Small intestine (tissue), 7 donors: ENCODE measurements around the gene RNF215. TPM values are rescaled to one million over a fixed set of nuclear protein-coding genes. Genes with fewer than 3 reads are reported as not detected.
"Not testable (repeated sequence)": the region's sequence is repeated elsewhere in the genome, so short reads cannot be mapped to it uniquely, and the experiment has no call there.

ENCODE experiments used
- DNase-seq, 2 donors: peaks; one replicate each; pipeline versions ENCODE4 v3.0.0 to v3.0.0-alpha.2; 2013
- FAIRE-seq: peaks from 2 replicates; lab custom pipeline; 2012; peaks lifted over from hg19 to GRCh38; lab: Jason Lieb, UNC
- H3K27ac ChIP-seq, 3 donors: one replicate each; pipeline ENCODE4 v1.5.1; 2013; ENCODE audit warnings: low read length in 2 of 3, mild to moderate bottlenecking in 2 of 3, control low read depth in 1 of 3, inconsistent platforms in 1 of 3, low read depth in 1 of 3, moderate library complexity in 1 of 3
- H3K27me3 ChIP-seq, 3 donors: one replicate each; pipeline ENCODE4 v1.6.1; 2013; ENCODE audit warnings: low read length in 3 of 3, inconsistent platforms in 1 of 3; ENCODE audit not compliant: control insufficient read depth in 3 of 3, insufficient read depth in 3 of 3
- H3K36me3 ChIP-seq, 3 donors: one replicate each; pipeline ENCODE4 v1.6.1; 2013; ENCODE audit warnings: low read length in 3 of 3, inconsistent platforms in 1 of 3, low read depth in 1 of 3, mild to moderate bottlenecking in 1 of 3, moderate library complexity in 1 of 3; ENCODE audit not compliant: control insufficient read depth in 3 of 3, insufficient read depth in 2 of 3
- H3K4me1 ChIP-seq, 3 donors: one replicate each; pipeline ENCODE4 v1.6.1; 2013; ENCODE audit warnings: low read length in 2 of 3, inconsistent platforms in 1 of 3, low read depth in 1 of 3, mild to moderate bottlenecking in 1 of 3, moderate library complexity in 1 of 3; ENCODE audit not compliant: control insufficient read depth in 3 of 3, insufficient read depth in 2 of 3
- H3K4me3 ChIP-seq, 3 donors: one replicate each; pipeline ENCODE4 v1.5.1; 2013; ENCODE audit warnings: low read length in 3 of 3, control low read depth in 1 of 3, inconsistent platforms in 1 of 3, low read depth in 1 of 3, mild to moderate bottlenecking in 1 of 3, moderate library complexity in 1 of 3
- H3K9me3 ChIP-seq, 2 donors: one replicate each; pipeline ENCODE4 v1.6.1; 2013; ENCODE audit warnings: low read depth in 1 of 2, low read length in 1 of 2; ENCODE audit not compliant: control insufficient read depth in 2 of 2, insufficient read depth in 1 of 2
- WGBS, 3 donors: extraction: QIAGEN DNeasy Blood & Tissue Kit; methylation state at CpG; one replicate each; pipeline ENCODE4 v1.1.7; 2013; 5-methylcytosine and 5-hydroxymethylcytosine counted together
- polyA plus RNA-seq, 4 donors: library from polyadenylated mRNA; stranded (reverse) in 3 of 4; unstranded in 1 of 4; fragments of 200-250 nt in 3 of 4; fragments of 120-200 nt in 1 of 4; gene quantifications; one replicate each; pipeline versions ENCODE4 v1.2.1 to v1.2.3, GENCODE V29; 2013
- donor health status: healthy with polysubstance abuse.
- donor health status: control.
- donor health status: control.
- donor health status: Bipolar disorder and iron deficiency.
- donor health status: healthy.

Gene RNF215
- polyA plus RNA-seq, 4 donors, result 3.8 to 12.1 (median 10.3) TPM

DNA sequence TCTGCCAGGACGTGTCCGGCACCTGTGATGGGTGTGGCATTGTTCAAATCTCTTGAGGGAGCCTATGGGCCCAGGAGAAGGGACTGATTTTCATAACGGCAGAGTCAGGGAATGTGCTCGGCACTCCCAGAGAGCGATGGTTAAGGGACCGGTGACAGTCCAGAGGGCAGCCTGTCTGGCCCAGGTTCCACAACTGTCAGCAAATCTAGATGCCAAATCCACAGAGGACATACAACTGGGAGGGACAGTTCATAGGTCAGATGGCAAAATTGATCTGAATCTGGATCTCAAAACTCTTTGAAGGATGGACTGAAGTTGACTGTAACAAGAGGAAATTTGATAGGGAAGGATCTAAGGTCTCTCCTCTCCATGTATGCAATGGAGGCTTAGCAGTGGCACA, 17.1 kb upstream of the RNF215 start:
- H3K27ac ChIP-seq, result peak overlapping the region in 1 of 3 donors; percentile 23
- DNase-seq, result peak in 1 of 2 donors; percentile 84
- 18 to 74% (median 50%) methylated on average over 6 of the region's 6 CpGs for WGBS, 3 donors
- no peaks in the 10 kb centered on the region for H3K9me3 ChIP-seq
- peaks cover 4 to 76% (median 18%) of the 10 kb centered on the region in 3 donors for H3K36me3 ChIP-seq
- H3K4me1 ChIP-seq, result peaks cover 0 to 15% (median 8%) of the 10 kb centered on the region in 3 donors
- H3K27me3 ChIP-seq, result no peaks in the 10 kb centered on the region
- no peak overlapping the region for H3K4me3 ChIP-seq
- no peak for FAIRE-seq

DNA sequence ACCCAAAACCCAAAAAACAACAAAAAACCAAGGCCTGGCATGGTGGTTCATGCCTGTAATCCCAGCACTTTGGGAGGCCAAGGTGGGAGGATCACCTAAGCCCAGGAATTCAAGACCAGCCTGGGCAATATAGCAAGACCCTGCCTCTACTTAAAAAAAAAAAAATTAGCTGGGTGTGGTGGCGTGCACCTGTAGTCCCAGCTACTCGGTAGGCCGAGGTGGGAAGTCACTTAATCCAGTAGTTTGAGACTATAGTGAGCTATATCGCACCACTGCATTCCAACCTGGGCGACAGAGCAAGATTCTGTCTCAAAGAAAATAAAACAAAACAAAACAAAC, 15.5 kb upstream of the RNF215 start:
- H3K9me3 ChIP-seq, H3K4me3 ChIP-seq, DNase-seq, H3K27me3 ChIP-seq, FAIRE-seq: not testable (repeated sequence)
- H3K4me1 ChIP-seq, result peaks cover 4 to 27% (median 8%) of the 10 kb centered on the region in 3 donors
- 92 to 94% (median 94%) methylated on average over 5 of the region's 5 CpGs for WGBS, 3 donors
- H3K36me3 ChIP-seq, result peaks cover 4 to 66% (median 15%) of the 10 kb centered on the region in 3 donors
- H3K27ac ChIP-seq, result peak overlapping the region in 1 of 3 donors; percentile 12

DNA sequence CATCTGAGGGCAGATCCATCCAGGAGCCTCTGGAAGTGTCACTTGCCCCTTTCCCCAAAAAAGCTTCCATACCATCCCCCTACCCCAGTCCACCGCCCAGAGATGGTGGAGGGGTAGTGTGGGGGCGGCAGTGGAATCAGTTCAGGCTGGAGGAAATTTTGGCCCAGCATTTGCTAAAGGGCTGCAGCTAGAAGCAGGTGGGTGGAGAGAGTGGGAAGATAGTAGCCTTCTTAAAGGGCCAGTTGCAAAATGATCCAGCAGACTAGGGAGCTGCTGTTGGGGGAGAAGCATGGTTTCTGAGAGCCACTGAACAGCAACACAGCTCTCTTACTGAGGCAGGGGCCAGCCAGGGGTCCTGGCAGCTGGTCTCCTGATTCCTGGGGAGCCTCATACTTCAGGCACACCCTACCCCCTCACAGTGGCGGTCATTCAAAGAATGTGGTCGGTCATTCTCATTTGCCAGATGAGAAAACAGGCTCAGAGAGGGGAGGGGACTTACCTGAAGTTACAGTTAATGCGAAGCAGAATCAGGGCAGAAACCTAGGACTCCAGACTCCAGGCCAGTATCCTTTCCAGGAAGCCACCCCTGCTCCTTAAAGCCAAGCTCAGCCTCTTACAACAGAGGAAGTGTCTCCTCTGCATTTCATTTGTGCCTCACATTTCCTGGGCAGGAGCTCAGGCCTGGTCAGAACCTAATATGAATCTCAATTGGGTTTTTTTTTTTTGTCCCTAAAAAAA, 15.0 kb upstream of the RNF215 start:
- 70 to 73% (median 73%) methylated on average over 5 of the region's 5 CpGs for WGBS, 3 donors
- no peak for FAIRE-seq
- peak overlapping the region in 1 of 3 donors; percentile 12 for H3K27ac ChIP-seq

DNA sequence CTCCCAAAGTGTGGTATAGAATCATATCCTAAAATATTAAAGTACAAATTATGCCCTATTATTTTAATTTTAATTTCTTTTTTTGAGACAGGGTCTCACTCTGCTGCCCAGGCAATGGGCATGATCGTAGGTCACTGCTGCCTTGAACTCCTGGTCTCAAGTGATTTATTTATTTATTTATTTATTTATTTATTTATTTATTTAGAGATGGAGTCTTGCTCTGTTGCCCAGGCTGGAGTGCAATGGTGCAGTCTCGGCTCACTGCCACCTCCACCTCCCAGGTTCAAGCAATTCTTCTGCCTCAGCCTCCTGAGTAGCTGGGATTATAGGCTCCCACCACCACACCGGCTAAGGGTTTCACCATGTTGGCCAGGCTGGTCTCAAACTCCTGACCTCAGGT, 13.8 kb upstream of the RNF215 start:
- H3K4me1 ChIP-seq, result peaks cover 4 to 31% (median 8%) of the 10 kb centered on the region in 3 donors
- H3K27me3 ChIP-seq, H3K4me3 ChIP-seq, FAIRE-seq, DNase-seq, H3K9me3 ChIP-seq, H3K27ac ChIP-seq: not testable (repeated sequence)
- H3K36me3 ChIP-seq, result peaks cover 2 to 49% (median 8%) of the 10 kb centered on the region in 3 donors
- 89 to 98% (median 95%) methylated on average over 3 of the region's 3 CpGs for WGBS, 3 donors

More for the DNA sequence above, 15.0 kb upstream of the RNF215 start:
- H3K9me3 ChIP-seq, result no peaks in the 10 kb centered on the region
- H3K4me3 ChIP-seq, result no peak overlapping the region
- DNase-seq, result no peak
- peaks cover 4 to 28% (median 8%) of the 10 kb centered on the region in 3 donors for H3K4me1 ChIP-seq
- peaks cover 4 to 61% (median 11%) of the 10 kb centered on the region in 3 donors for H3K36me3 ChIP-seq
- H3K27me3 ChIP-seq, result peaks cover 0 to 5% (median 0%) of the 10 kb centered on the region in 3 donors

DNA sequence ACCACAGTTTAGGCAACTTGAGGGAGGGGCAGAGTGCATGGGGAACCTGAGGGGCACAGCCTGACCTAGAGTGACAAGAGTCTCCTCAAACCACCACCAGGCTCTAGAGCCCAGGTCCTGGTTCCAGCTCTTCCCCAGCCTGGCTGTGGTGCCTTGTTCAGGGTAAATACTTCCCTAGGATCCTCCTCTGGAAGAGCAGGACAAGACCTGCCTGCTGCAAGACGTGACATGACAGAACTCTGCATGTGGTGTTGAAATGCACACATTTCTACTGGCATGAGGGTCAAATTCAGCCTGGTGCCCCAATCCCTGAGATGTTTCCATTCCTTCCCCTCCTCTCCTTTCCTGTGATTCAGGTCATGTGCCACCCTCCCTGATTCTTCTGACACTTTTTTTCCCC, 12.9 kb upstream of the RNF215 start:
- H3K36me3 ChIP-seq, result peaks cover 0 to 42% (median 8%) of the 10 kb centered on the region in 3 donors
- no peak overlapping the region for H3K4me3 ChIP-seq
- H3K27ac ChIP-seq, result no peak overlapping the region
- H3K27me3 ChIP-seq, result peaks cover 0 to 5% (median 0%) of the 10 kb centered on the region in 3 donors
- H3K4me1 ChIP-seq, result peaks cover 4 to 33% (median 6%) of the 10 kb centered on the region in 3 donors
- DNase-seq (no peak), FAIRE-seq (no peak)
- WGBS, 3 donors, result 73 to 87% (median 73%) methylated on average over 1 of the region's 1 CpG
- no peaks in the 10 kb centered on the region for H3K9me3 ChIP-seq

DNA sequence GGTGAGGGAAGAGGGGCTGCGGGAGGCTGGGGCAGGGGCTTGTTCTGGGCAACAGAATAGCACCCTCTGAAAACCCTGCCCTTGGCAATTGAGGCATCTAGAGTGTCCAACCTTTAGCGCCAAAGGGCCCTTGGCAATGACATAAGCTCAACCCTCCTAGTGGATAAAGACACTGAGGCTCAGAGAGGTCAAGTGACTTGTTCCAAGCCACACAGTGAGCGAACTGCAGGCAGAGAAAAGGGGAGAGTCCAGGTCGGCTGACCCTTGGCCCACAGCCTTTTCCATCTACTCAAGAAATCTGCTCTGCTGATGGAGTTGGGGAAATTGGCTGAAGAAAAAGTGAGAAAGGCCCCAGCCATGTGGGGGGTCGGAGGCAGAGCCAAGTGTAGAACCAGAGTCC, 12.5 kb upstream of the RNF215 start:
- FAIRE-seq, result no peak
- Histone ChIP-seq H3K27me3 (peaks cover 0 to 5% (median 0%) of the 10 kb centered on the region in 3 donors), H3K36me3 (peaks cover 0 to 39% (median 8%) of the 10 kb centered on the region in 3 donors), H3K27ac (no peak overlapping the region), H3K4me1 (peaks cover 4 to 33% (median 5%) of the 10 kb centered on the region in 3 donors), H3K9me3 (no peaks in the 10 kb centered on the region), H3K4me3 (no peak overlapping the region)
- no peak for DNase-seq
- WGBS, 3 donors, result 88 to 92% (median 91%) methylated on average over 5 of the region's 5 CpGs

DNA sequence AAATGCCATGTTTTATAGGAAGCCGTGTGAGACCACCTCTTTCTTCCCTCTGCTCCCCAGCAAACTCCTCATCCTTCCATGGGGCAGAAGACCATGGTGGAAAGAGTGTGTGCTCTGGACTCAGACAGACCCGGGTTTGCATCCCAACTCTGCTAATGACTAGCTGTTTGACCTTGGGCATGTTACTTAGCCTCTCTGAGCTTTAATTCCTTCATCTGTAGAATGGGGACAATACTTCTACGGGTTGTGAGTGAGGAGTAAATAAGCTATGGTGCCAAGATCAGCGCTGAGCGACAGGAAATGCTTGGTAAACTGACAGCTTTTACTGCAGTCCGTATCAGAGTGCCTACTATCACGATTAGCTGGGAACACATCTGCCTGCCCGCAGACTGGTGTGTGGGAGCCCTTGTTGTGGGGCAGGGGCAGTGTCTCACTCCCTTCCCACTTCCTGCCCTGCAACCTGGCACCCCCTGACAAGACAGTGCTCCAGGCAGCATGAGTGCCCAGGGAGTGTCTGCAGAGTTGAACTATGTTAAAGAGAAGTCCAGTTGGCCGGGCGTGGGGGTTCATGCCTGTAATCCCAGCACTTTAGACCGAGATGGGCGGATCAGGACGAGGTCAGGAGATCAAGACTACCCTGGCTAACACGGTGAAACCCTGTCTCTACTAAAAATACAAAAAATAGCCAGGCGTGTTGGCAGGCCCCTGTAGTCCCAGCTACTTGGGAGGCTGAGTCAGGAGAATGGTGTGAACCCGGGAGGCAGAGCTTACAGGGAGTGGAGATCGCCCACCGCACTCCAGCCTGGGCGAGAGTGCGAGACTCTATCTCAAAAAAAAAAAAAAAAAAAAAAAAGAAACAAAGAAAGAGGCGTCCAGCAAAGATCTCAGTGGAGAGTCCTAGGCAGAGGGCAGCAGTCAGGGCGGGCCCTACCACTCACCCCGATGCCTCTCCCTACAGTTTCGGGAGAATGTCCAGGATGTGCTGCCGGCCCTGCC, 11.8 kb upstream of the RNF215 start:
- peaks cover 0 to 5% (median 0%) of the 10 kb centered on the region in 3 donors for H3K27me3 ChIP-seq
- H3K4me1 ChIP-seq, result peaks cover 4 to 28% (median 5%) of the 10 kb centered on the region in 3 donors
- H3K36me3 ChIP-seq, result peaks cover 0 to 36% (median 8%) of the 10 kb centered on the region in 3 donors
- DNase-seq (no peak), FAIRE-seq (no peak)
- H3K9me3 ChIP-seq, result no peaks in the 10 kb centered on the region
- peak overlapping the region in 1 of 3 donors; percentile 92 for H3K4me3 ChIP-seq
- WGBS, 3 donors, result 53 to 64% (median 58%) methylated on average over 24 to 25 of the region's 25 CpGs
- H3K27ac ChIP-seq, result peak overlapping the region in 1 of 3 donors; percentile 51
